HG03378 (cell line): ENCODE data around the gene CTNND2.
"Not testable (repeated sequence)": the region's sequence is repeated elsewhere in the genome, so short reads cannot be mapped to it uniquely, and the experiment has no call there.

ENCODE experiments used
- ATAC-seq: cut with Tn5 transposase; IDR thresholded peaks from one replicate; pipeline ENCODE4 v1.9.1; 2021; ENCODE audit warnings: mild to moderate bottlenecking, moderate library complexity; ENCODE audit not compliant: unreplicated experiment

CTNND2 gene

DNA sequence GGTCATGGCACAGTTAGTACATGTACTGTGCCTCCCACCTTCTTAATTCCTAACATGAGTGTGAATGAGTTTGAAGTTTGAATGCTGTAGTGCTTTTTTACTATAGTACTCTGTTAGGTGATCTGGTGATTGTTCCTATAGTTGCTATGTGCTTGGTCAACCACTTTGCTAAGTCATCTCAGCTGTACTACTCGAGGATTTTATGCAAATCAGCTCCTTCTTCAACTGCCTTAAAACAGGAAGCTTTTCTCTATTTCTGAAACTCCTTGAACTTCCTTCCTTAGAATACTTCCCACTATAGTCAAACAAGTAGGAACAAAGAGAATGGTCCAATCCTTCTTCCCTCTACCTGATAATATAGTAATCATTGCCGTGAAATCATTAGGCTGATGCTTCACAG lies 219.6 kb downstream of the CTNND2 start:
- ATAC-seq = no peak

DNA sequence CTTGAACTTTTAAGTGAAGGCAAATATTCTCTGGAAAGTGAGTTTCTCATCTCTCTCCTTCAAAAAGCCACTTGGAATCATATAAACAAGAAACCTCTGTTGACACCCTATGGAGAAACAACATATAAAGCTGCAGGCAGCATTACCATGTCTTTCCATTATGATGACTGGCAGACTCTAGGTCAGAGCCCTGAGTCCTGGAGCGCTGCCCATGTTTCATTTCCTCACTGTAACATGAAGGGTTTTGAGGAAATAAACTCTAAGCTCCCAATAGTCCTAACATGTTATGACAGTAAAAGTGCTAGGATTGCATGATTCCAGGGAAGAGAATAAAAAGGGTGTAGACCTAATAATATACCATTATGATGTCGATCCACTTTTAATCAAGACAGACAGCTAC lies 220.6 kb downstream of the CTNND2 start:
- no peak for ATAC-seq

DNA sequence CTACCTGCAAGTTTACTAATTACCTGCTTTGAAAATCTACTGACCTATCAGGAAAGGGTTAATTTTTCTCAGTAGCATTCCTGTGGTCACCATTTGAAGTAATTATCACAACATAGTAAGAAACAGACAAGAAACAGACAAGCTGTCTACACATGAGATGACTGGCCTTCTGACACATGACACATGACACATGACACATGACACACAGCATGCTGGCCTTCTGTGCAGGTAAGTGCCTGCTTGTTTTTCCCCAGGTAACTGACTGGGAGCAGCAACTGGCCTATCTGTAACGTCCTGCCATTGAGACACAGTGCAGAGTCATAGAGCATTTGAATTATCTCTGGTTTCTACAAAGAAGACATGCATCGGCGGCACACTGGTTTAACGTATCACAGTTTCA lies 222.4 kb downstream of the CTNND2 start:
- no peak for ATAC-seq

DNA sequence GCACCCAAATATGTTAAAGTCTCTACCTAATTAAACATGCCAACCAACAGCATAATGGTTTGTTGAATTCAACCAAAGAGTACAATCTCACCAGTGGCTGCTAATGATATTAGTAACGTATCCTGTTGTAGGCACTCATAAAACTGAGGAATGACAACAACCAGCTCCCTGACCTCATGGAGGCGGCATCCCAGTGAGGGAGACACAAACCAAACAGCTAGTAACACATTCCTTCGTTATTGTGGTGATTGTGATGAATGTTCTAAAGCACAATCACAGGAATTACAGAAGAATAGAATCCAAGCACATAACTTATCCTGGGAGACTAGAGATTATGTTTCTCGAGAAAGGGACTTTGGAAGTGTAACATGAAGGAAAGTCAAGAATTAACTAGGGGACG lies 224.6 kb downstream of the CTNND2 start:
- no peak for ATAC-seq

DNA sequence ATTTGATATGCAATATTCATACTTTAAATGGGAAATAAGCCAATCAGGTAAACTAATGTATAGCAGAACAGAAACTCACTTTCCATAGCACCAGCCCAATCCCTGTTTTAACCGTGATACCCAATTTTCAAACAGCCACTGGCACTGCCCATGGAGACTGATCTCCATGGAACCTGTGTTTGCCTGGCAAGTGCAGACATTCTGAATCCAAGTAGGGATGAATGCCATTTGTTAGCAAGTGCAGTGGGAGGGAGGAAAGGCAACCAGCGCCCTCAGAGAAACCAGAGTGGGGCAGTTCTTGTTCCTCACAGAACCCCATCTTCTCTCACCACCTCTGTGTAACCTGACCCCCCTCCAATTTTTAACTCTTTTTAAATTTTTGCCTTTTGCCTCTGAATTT lies 229.1 kb downstream of the CTNND2 start:
- ATAC-seq = no peak

DNA sequence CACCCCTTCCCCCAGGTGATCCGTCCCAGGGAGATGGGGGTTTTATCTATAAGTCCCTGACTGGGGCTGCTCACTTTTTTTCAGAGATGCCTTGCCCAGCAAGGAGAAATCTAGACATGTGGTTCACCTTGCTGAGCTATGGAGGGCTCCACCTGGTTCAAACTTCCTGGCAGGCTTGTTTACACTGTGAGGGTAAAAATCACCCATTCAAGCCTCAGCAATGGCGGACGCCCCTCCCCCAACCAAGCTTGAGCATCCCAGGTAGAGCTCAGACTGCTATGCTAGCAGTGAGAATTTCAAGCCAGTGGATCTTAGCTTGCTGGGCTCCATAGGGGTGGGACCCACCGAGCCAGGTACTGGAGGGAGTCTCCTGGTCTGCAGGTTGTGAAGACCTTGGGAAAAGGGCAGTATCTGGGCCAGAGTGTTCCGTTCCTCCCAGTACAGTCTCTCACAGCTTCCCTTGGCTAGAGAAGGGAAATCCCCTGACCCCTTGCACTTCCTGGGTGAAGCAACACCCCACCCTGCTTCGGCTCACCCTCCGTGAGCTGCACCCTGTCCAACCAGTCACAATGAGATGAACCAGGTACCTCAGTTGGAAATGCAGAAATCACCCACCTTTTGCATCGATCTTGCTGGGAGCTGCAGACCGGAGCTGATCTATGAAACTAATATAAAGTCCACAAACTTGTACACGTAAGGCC lies 231.7 kb downstream of the CTNND2 start:
- no peak for ATAC-seq

DNA sequence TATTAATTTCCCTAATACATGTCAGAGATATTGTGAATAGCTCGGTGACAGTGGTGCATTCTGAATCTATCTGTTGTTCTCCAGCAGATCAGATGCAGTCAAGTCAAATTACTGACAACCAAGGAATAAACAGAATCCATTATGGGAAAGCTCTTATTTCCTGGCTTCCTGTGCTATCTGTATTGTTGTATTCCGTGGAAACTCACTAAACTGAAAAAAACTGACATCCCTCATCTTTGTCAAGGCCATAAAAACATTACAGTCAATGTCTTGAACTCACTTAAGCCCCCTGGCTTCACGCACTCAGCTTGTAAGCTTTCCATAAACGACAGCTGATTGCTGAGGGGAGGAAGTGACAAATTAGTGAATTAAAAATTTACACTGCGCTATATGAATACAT lies 245.9 kb downstream of the CTNND2 start:
- no peak for ATAC-seq

DNA sequence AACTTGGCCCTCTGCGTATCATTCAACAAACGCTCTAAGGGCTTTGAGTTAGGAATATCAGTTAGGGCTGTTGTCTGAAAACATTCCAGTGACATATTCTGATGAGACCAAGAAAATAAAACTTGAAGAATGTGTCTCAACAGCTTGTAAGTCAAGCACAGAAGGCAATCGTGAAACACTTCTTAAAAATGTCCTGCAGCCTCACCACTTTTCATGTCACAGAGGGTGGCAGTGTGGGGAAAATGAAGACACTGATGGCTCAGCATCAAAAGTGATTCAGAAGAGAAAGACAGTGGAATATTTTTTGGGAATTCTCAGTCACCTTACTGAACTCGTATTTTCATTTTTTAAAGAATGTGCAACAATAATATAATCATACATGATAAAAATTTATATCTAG lies 247.3 kb downstream of the CTNND2 start:
- ATAC-seq = no peak

DNA sequence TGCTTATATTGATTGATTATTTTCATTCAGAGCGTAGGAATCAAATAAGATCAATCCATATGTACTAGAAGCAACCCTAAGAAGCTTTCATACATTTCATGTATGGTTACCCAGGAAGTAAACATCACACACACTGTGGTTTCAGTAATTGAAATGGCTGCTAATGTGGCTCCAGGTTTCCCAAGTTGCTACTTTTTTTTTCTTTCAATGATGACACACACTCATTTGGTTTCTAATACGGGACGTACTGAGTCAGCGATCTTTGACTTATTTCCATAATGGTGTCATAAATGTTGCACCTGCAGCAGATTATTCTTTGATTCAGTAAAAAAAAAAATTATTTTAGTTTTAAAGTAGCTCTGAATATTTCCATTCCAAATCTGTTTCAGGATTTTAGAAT lies 248.6 kb downstream of the CTNND2 start:
- ATAC-seq = no peak

DNA sequence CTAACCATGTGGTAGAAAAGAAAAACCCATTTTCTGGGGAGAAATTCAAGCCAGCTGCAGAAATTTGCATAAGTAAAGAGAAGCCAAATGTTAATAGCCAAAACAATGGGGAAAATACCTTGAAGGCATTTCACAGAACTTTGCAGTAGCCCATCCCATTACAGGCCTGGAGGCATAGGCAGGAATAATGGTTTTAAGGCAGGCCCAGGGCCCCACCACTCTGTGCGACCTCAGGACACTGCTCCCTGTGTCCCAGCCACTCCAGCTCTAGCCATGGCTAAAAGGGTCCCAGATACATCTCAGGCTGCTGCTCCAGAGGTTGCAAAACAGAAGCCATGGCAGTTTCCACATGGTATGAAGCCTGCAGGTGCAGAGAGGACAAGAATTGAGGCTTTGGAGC lies 253.3 kb downstream of the CTNND2 start:
- ATAC-seq = no peak

DNA sequence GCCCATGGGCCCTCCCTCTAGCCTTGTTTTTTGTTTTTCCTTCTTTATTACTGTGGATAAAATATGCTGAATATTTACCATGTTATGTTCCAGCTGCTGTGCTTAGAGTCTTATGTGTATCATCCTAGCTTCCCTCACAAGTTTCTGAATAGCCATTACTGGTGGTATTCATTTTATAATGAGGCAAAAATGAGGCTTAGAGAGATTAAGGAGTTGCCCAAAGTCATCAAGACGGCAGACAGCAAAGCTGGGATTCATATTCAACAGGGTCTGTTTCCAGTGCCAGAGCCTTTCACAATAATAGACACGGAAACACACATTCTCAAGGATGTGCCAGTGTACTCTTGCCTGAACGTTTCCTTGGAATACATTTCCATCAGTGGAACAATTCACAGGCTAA lies 258.1 kb downstream of the CTNND2 start:
- ATAC-seq = no peak

DNA sequence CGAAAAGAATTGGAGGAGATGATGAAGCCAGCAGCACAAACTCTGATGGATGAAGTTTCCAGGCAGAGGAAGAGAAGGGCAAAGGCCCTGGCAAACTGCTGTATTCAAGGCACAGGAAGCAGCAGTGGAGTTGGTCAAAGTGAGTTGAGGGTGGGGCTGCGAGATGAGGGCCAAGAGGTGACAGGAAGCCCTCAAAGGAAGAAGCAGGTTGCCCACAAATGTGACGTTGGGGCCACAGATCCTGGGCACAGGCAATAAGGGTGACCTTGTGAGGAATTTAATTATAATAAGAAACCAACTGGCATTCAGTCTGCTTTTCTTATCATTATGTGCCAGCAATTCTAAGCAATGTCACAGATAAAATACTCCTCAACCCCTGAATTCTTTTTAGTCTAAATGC lies 261.8 kb downstream of the CTNND2 start:
- no peak for ATAC-seq

DNA sequence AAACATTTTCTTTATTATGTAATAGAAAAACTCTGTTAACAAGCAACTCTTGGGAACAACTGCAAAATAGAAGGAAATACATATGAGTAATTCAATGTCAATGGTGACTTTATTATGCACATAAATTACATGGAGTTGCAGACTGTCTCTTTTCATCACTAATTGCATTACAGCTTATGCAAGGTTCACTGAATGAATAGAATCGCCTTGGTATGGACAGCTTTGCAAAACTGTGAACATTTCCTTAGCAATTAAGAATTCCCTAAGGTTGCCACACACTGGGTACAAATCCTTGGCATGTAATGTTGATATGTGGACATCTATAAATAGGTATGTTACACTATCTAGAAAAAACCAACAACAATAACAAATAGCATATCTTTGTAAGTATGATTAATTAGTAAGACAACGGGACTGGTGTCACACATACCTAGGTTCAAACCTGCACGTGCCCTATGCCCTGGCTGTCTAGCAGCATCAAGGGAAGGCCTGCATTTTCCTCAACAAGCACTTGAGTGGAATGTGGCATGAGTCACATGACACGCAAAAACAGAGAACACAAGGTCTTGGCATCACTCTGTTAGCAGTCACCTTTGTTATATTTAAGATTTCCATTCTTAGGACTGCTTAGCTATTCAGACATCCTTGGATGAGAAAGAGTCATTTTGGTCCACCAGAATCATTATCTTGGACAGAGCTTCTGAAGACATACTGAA lies 263.9 kb downstream of the CTNND2 start:
- no peak for ATAC-seq

DNA sequence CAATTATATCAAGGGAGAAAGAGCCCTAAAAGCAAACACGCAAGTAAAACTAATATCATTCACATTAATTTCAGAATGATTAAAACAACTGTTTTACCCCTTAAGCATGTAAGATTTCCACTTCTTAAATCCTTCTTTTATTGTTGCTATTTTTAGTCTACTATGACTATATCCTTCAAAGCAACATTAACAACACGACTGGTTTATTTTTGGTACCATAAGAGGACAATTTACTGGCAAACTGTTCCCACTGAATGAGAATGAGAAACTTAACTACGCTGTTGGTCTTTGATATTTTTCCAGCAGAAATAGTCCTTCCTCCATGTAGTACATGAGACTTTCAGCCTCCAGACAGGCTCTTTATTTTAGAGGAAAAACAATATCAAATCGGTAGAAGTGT lies 281.5 kb downstream of the CTNND2 start:
- ATAC-seq = no peak

DNA sequence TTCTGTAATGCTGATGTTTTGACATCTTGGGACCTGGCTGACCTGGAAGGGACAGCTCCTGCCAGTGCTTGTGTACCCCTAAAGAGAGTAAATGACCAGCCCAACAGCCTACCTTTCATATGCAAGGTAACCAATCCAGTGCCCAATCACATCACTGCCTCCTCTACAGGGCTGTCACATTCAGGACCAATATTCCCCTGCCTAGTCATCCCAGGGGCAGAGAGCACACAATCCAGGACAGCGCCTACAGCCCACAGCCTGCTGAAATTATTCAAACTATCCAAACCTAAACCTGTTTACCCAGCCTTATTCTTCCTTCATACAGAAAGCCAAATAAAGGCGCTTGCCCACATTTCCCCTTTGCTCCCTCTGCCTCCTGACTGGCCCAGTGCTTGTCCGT lies 284.1 kb downstream of the CTNND2 start:
- no peak for ATAC-seq

DNA sequence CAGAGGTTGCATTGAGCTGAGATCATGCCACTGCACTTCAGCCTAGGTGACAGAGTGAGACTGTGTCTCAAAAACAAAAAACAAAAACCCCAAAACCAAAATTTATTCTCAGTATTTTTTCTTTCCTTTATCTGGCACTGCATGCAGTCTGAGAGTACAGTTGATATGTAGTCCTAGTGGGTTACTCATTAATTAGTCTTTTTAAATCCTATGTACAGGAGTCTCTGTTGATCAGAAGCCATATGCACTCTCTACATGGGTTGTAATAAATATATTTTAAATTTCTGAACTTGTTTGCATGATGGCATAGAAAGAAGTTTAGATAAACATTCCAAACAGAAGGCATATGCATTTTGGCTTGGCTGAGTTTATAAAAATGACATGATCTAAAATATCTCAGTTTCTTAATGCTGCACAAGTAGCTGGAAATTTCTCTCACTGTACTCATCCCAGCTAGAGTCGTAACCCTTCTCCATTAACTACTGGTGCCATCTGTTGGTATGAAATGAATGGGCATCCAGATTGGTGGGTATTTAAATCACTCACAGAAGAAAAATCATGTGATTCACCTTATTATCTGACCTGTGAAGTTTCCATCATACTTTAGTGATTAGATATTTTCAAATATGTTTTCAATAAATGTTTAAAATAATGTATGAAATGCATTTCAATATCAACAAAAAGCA lies 284.8 kb downstream of the CTNND2 start:
- no peak for ATAC-seq

DNA sequence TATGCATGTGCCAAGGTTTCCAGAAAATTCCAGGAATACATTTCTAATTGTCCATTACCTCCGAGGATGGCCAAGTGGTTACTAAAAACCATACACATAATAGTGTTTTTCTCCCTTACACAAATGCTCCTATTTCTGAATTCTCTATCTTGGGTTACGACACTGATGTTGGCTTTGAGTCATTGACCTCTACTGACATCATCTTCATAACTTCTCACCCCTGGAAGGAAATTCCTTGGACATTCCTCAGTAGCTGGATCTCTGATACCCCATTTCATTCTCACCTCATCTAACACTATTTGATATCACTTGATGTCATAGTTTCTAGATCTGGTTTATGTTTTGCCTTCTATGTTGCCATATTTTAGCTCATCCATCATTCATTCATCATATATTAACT lies 287.2 kb downstream of the CTNND2 start:
- ATAC-seq = no peak

DNA sequence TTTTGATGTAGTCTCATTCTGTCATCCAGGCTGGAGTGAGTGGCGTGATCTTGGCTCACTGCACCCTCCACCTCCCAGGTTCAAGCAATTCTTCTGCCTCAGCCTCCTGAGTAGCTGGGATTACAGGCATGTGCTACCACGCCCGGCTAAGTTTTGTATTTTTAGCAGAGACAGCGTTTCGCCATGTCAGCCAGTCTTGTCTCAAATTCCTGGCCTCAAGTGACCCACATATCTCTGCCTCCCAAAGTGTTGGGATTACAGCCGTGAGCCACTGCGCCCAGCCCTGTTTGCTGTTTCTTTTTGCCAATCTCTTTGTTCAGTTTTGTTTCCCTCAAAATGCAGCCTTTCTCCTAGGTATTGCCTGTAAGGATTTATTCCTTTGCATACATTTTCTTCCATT lies 287.6 kb downstream of the CTNND2 start:
- ATAC-seq = not testable (repeated sequence)

DNA sequence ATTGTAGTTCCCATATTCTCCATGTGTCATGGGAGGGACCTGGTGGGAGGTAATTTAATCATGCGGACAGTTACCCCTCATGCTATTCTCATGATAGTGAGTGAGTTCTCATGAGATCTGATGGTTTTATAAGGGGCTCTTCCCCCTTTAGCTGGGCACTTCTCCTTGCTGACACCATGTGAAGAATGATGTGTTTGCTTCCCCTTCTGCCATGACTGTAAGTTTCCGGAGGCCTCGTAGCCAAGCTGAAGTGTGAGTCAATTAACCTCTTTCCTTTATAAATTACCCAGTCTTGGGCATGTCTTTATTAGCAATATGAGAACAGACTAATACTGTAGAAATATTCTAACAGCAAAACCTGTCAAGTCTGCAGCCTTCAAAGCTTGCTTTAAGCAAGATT lies 293.2 kb downstream of the CTNND2 start:
- ATAC-seq = no peak

DNA sequence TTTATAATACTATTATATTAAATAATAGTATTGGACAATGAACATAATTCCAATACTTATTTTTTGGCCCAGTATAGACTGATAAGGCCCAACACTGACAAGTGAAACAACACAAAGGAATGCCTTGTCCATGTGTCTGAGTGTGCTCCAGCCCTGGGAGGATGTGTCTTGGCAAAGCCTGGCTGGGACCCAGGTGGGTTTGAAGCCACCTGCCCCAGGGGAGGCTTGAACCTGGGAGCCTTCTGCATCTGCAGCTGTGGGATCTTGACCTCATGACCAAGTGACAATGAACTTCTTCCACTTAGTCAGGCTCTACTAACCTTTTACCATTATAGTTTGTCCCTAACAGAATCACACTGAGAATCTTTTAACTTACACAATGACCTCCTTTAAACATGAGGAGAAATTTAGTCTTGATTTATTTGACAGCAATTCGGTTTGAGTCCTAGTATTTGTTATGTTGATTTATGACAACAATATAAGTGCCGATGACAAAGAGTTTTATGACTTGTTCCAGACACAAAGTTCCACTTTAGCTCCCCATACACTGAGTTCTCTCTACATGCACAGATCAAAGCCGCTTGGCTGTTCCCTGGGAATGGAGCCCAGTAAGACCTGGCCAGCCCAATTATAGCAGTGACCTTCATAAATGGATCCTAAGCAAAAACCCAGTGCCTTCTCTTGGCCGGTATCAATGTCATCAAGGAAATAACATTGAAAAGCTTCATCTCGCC lies 294.5 kb downstream of the CTNND2 start:
- no peak for ATAC-seq

DNA sequence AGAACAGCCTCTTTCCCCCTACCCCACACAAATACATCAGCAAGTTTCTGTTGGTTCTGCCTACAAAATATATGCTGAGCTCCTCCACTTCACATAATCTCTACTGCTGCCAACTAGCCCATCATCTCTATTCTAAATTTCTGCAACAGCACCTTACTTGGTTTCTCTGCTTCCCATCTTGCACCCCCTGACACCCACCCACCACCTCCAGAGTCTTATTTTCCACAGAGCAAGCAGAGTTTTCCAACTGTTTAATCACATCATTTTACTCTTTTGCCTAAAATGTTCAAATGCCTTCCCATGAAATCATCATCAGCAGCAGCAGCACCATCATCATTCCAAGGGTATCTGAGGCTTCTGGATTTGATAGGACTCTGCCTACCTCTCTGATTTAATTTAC lies 295.7 kb downstream of the CTNND2 start:
- ATAC-seq = no peak
